ENCODE data around the gene IFNB1.
A peak's percentile ranks its signal among the peaks of the same experiment; 100 is the strongest.

IFNB1 gene

DNA sequence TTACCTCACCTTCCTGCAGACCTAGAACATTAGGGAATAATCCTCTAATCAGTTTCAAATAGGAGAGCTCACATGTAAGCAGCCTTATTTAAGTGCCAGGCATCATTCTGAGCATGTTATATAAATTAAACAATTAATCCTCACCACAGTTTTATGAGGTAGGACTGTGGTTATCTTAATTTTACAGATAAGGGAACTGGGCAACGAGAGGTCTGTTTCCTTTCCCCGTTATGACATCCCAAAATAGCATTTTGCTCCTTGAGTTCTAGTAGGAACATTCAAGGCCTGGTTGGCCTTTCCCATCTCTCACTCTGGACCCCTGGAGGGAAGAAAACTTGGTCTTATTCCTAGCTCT lies 19.1 kb upstream of the IFNB1 start:
- Histone ChIP-seq H4K20me1 (no peaks in the 10 kb centered on the region), H3K9ac (no peak overlapping the region), H3K27me3 (no peaks in the 10 kb centered on the region), H3K4me1 (peaks cover 33% of the 10 kb centered on the region), H3K9me3 (peaks cover 10% of the 10 kb centered on the region; the same call in 1 of the 2 replicates), H3K4me2 (peak overlapping the region; percentile 73), H3K36me3 (no peaks in the 10 kb centered on the region), H3K4me3 (peak overlapping the region; percentile 36; the same call in 1 of the 2 replicates), H3K27ac (peak overlapping the region; percentile 69)
- no peak for TF ChIP-seq Cebpa-rat (IDR thresholded peaks at IDR 0.05)

DNA sequence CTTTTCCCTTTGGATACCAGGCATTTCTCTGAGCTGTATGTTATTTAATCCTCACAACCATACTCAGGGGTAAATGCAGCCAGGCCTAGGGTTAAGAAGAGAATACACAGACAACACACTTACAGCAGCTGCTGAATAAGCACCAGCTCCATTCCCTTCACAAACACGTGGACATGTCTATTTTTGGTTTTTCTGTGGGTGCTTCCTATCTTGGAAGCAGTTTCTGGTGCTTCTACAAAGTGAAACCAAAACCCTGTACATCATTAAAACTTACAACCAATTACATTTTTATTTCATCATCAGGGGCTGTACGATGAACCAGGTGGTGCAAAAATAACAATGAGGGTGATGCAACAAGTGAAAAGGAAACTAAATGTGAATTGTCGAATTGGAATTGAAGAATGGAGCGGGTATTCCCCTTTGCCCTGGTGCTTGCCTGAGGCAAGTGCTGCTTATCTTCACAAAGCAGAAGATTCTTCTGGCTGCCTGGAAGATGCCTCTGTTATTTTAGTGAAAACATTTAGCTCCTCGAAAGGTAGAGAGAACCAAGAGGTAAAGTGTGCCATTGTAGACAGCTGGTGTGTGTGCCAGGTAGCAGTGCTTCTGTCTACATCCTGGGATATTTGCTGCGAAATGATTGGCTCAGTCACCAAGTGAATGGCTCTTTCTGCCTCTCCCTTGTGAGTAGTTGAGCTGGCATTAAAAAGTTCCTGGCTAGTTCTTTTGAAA lies 18.6 kb upstream of the IFNB1 start:
- H3K36me3 ChIP-seq: no peaks in the 10 kb centered on the region
- H3K9ac ChIP-seq: no peak overlapping the region
- H3K9me3 ChIP-seq: peaks cover 10% of the 10 kb centered on the region; the same call in 1 of the 2 replicates
- no peaks in the 10 kb centered on the region for H3K27me3 ChIP-seq
- H3K4me2 ChIP-seq: peak overlapping the region; percentile 73
- H3K4me1 ChIP-seq: peaks cover 39% of the 10 kb centered on the region
- peak; percentile 93 for TF ChIP-seq Cebpa-rat (IDR thresholded peaks at IDR 0.05)
- H3K4me3 ChIP-seq: peak overlapping the region; percentile 36; the same call in 1 of the 2 replicates
- H4K20me1 ChIP-seq: no peaks in the 10 kb centered on the region
- H3K27ac ChIP-seq: peak overlapping the region; percentile 69

DNA sequence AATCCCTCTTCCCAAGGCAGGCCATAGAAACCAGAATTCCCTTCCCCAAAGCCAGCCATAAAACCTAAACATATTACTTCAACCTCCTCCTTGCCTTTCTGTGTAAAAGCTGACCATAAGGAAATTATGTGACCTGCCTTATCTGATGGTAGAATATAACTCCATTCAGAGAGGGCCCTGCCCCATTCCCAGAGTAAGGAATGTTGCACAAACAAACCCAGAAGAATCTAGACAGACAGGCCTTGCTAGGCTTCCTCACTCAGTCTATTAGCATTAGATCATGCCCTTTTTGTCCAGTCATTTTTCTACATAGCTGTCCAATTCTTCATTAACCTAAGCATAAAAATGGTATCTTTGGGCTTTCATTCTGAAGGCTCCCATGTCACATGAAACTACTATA lies 17.8 kb upstream of the IFNB1 start:
- Histone ChIP-seq H3K9me3 (peaks cover 10% of the 10 kb centered on the region; the same call in 1 of the 2 replicates), H3K27me3 (no peaks in the 10 kb centered on the region), H3K36me3 (no peaks in the 10 kb centered on the region), H3K27ac (peak overlapping the region; percentile 69), H3K4me1 (peaks cover 43% of the 10 kb centered on the region), H3K9ac (no peak overlapping the region), H3K4me3 (no peak overlapping the region), H4K20me1 (no peaks in the 10 kb centered on the region), H3K4me2 (peak overlapping the region; percentile 73)
- no peak for TF ChIP-seq Cebpa-rat (IDR thresholded peaks at IDR 0.05)

DNA sequence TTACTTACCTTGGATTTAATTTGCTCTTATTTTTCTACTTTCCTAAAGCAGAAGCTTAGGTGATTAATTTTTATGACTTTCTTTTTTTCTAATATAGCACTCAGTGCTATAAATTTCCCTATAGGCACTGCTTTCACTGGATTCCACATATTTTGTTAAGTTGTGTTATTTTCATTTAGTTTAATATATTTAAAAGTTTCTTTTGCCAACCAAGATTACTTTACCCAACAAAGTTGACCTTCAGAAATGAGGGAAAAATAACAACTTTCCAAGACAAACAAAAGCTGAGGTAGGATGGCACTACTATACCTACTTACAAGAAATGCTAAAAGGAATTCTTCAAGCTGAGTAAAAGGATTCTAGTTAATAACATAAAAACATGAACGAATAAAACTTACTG lies 8.8 kb upstream of the IFNB1 start:
- Histone ChIP-seq H3K4me2 (no peak overlapping the region), H3K4me1 (peaks cover 34% of the 10 kb centered on the region), H3K27ac (no peak overlapping the region), H3K27me3 (no peaks in the 10 kb centered on the region), H4K20me1 (no peaks in the 10 kb centered on the region), H3K9ac (no peak overlapping the region), H3K9me3 (peaks cover 15% of the 10 kb centered on the region), H3K4me3 (no peak overlapping the region), H3K36me3 (0 out of 2 replicates have a peak, but pooled peaks cover 6% of the 10 kb centered on the region)
- no peak for TF ChIP-seq Cebpa-rat (IDR thresholded peaks at IDR 0.05)

DNA sequence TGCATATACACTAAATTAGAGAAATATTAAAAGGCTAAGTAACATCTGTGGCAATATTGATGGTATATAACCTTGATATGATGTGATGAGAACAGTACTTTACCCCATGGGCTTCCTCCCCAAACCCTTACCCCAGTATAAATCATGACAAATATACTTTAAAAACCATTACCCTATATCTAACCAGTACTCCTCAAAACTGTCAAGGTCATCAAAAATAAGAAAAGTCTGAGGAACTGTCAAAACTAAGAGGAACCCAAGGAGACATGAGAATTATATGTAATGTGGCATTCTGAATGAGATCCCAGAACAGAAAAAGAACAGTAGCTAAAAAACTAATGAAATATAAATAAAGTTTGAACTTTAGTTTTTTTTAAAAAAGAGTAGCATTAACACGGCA lies 7.3 kb upstream of the IFNB1 start:
- no peak overlapping the region for H3K4me2 ChIP-seq
- peaks cover 19% of the 10 kb centered on the region for H3K9me3 ChIP-seq
- no peak for TF ChIP-seq Cebpa-rat (IDR thresholded peaks at IDR 0.05)

DNA sequence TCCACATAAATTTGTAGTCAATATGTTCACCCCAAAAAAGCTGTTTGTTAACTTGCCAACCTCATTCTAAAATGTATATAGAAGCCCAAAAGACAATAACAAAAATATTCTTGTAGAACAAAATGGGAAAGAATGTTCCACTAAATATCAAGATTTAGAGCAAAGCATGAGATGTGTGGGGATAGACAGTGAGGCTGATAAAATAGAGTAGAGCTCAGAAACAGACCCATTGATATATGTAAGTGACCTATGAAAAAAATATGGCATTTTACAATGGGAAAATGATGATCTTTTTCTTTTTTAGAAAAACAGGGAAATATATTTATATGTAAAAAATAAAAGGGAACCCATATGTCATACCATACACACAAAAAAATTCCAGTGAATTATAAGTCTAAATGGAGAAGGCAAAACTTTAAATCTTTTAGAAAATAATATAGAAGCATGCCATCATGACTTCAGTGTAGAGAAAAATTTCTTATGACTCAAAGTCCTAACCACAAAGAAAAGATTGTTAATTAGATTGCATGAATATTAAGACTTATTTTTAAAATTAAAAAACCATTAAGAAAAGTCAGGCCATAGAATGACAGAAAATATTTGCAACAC lies 6.6 kb upstream of the IFNB1 start:
- Histone ChIP-seq H3K4me3 (no peak overlapping the region), H3K9ac (no peak overlapping the region), H4K20me1 (no peaks in the 10 kb centered on the region), H3K27me3 (no peaks in the 10 kb centered on the region), H3K4me1 (peaks cover 35% of the 10 kb centered on the region), H3K9me3 (peaks cover 19% of the 10 kb centered on the region), H3K4me2 (no peak overlapping the region), H3K36me3 (0 out of 2 replicates have a peak, but pooled peaks cover 6% of the 10 kb centered on the region), H3K27ac (no peak overlapping the region)
- no peak for TF ChIP-seq Cebpa-rat (IDR thresholded peaks at IDR 0.05)

More for the DNA sequence above, 7.3 kb upstream of the IFNB1 start:
- 0 out of 2 replicates have a peak, but pooled peaks cover 6% of the 10 kb centered on the region for H3K36me3 ChIP-seq
- no peak overlapping the region for H3K9ac ChIP-seq
- peaks cover 35% of the 10 kb centered on the region for H3K4me1 ChIP-seq
- H3K4me3 ChIP-seq: no peak overlapping the region
- H3K27me3 ChIP-seq: no peaks in the 10 kb centered on the region
- no peak overlapping the region for H3K27ac ChIP-seq
- no peaks in the 10 kb centered on the region for H4K20me1 ChIP-seq

DNA sequence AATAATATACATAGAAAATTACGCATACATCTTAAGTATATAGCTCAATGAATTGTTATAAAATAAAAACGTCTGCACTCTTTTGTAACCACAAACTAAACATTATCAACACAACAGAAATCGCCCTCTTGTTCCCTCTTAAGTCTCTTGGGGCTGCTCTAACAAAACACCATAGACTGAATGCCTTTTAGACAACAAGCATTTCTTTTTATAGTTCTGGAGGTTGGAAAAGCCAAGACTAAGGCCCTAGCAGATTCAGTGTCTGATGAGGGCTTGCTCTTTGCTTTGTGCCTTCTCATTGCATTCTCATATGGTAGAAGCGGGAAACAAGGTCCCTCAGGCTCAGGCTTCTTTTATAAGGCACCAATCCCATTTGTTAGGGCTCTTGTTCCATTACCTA lies 4.9 kb upstream of the IFNB1 start:
- Histone ChIP-seq H3K4me3 (no peak overlapping the region), H3K27me3 (no peaks in the 10 kb centered on the region), H3K4me1 (peaks cover 38% of the 10 kb centered on the region), H4K20me1 (no peaks in the 10 kb centered on the region), H3K9me3 (peaks cover 15% of the 10 kb centered on the region), H3K27ac (peak overlapping the region; percentile 90), H3K36me3 (0 out of 2 replicates have a peak, but pooled peaks cover 6% of the 10 kb centered on the region), H3K4me2 (peak overlapping the region; percentile 75), H3K9ac (peak overlapping the region; percentile 67)
- no peak for TF ChIP-seq Cebpa-rat (IDR thresholded peaks at IDR 0.05)

DNA sequence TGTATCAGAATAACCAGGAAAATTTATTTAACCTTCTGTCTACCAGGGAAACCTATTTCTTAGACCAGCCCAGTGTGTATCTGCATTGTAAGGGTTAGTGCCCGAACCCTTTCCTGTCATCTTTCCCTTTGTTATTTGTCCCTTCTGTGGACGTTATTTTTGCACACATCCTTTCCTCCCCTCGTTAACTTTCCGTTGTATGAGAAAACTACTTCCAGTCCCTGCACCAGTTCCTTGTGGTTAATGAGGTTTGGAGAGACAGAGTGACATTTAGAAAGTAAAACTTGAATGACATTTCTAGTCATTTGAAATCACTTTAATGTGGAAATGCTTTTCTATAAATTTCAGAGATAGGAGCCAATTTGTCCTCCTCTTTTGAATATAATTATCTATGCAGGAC lies 4.3 kb upstream of the IFNB1 start:
- H3K9ac ChIP-seq: peak overlapping the region; percentile 67
- H3K27ac ChIP-seq: peak overlapping the region; percentile 90
- no peaks in the 10 kb centered on the region for H4K20me1 ChIP-seq
- no peak for TF ChIP-seq Cebpa-rat (IDR thresholded peaks at IDR 0.05)
- peak overlapping the region; percentile 75 for H3K4me2 ChIP-seq
- peaks cover 42% of the 10 kb centered on the region for H3K4me1 ChIP-seq
- 0 out of 2 replicates have a peak, but pooled peaks cover 3% of the 10 kb centered on the region for H3K36me3 ChIP-seq
- peak overlapping the region; percentile 49 for H3K4me3 ChIP-seq
- H3K9me3 ChIP-seq: peaks cover 9% of the 10 kb centered on the region
- H3K27me3 ChIP-seq: no peaks in the 10 kb centered on the region

DNA sequence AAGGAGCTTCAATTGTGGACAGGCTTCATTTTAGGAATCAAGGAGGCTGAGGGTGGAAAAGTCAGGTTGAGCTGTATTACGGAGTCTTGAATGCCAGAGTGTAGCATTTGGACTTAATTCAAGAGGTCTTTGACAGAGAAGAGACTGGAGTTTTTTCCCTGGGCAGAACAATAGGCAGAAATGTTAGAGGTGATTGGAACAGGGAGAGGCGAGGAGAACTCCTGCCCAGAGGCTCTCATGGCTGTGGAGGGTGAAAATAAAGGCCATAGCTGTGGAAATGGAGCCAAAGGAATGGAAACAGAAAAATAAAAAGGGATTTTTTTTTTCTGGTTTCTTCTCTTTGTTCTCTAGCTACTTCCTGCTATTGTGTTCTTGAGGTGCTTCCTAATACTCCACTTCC lies 3.7 kb upstream of the IFNB1 start:
- Histone ChIP-seq H3K9me3 (peaks cover 4% of the 10 kb centered on the region; the same call in 1 of the 2 replicates), H3K4me2 (peak overlapping the region; percentile 75), H3K4me3 (peak overlapping the region; percentile 49), H3K27ac (peak overlapping the region; percentile 90), H3K4me1 (peaks cover 42% of the 10 kb centered on the region), H3K27me3 (no peaks in the 10 kb centered on the region), H4K20me1 (no peaks in the 10 kb centered on the region), H3K9ac (peak overlapping the region; percentile 67), H3K36me3 (no peaks in the 10 kb centered on the region)
- no peak for TF ChIP-seq Cebpa-rat (IDR thresholded peaks at IDR 0.05)

DNA sequence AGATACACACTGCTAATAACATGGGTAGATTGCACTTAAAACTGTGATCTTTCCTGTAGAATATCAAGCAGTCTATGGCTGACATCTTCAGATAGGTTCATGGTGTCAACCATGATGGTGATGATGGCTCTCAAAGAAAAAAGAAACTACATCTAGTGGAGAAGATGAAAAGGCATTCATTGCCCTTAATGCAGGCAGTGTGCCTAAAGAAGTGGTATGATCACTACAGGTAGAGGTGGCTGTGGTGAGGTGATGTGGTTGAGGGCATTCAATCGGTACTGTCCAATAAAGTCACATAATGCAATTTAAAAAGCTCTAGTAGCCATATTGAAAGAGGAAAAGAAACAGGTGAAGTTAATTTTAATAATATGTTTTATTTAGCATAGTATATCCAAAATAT lies 3.1 kb upstream of the IFNB1 start:
- peak overlapping the region; percentile 90 for H3K27ac ChIP-seq
- TF ChIP-seq Cebpa-rat (IDR thresholded peaks at IDR 0.05): no peak
- peaks cover 4% of the 10 kb centered on the region; the same call in 1 of the 2 replicates for H3K9me3 ChIP-seq
- H4K20me1 ChIP-seq: no peaks in the 10 kb centered on the region
- H3K4me2 ChIP-seq: 0 out of 2 replicates have a peak overlapping the region, but pooled peaks have one; percentile 3
- no peak overlapping the region; the same call in 1 of the 2 replicates for H3K4me3 ChIP-seq
- H3K9ac ChIP-seq: no peak overlapping the region
- H3K27me3 ChIP-seq: no peaks in the 10 kb centered on the region
- no peaks in the 10 kb centered on the region for H3K36me3 ChIP-seq
- peaks cover 42% of the 10 kb centered on the region for H3K4me1 ChIP-seq
